GM18907 (cell line): ENCODE measurements around the gene TH.
"Not testable (repeated sequence)": the region's sequence is repeated elsewhere in the genome, so short reads cannot be mapped to it uniquely, and the experiment has no call there.

Experiments
- ATAC-seq: cut with Tn5 transposase; IDR thresholded peaks from one replicate; pipeline ENCODE4 v1.9.1; 2021; ENCODE audit warnings: mild to moderate bottlenecking, moderate library complexity; ENCODE audit not compliant: unreplicated experiment

The TH gene

GRCh38 chr11:2132246-2132645, 39.4 kb downstream of the TH start:
- no peak for ATAC-seq

GRCh38 chr11:2131371-2132236, 40.0 kb downstream of the TH start:
- ATAC-seq: no peak

- no peak for ATAC-seq
These were observed 40.7 kb downstream of the TH start for GRCh38 chr11:2130881-2131352.

GRCh38 chr11:2129699-2130366, 41.8 kb downstream of the TH start:
- ATAC-seq: no peak

- ATAC-seq: no peak
These were observed 42.3 kb downstream of the TH start for GRCh38 chr11:2129308-2129698.

- ATAC-seq: no peak
These were observed 42.9 kb downstream of the TH start for GRCh38 chr11:2128511-2129307.

- no peak for ATAC-seq
These were observed 43.5 kb downstream of the TH start for GRCh38 chr11:2128130-2128510.

- no peak for ATAC-seq
These were observed 44.0 kb downstream of the TH start for GRCh38 chr11:2127482-2128129.

GRCh38 chr11:2126520-2127085, 45.0 kb downstream of the TH start:
- ATAC-seq: no peak

- ATAC-seq: not testable (repeated sequence)
These were observed 46.7 kb downstream of the TH start for GRCh38 chr11:2124736-2125484.

GRCh38 chr11:2123628-2123960, 48.0 kb downstream of the TH start:
- no peak for ATAC-seq

GRCh38 chr11:2122907-2123627, 48.5 kb downstream of the TH start:
- ATAC-seq: no peak

GRCh38 chr11:2122222-2122906, 49.3 kb downstream of the TH start:
- ATAC-seq: no peak

- no peak for ATAC-seq
These were observed 50.1 kb downstream of the TH start for GRCh38 chr11:2121227-2122130.

GRCh38 chr11:2120359-2121100, 51.1 kb downstream of the TH start:
- no peak for ATAC-seq

- no peak for ATAC-seq
These were observed 52.9 kb downstream of the TH start for GRCh38 chr11:2118677-2119076.

- ATAC-seq: no peak
These were observed 54.9 kb downstream of the TH start for GRCh38 chr11:2116680-2117079.
